ENCODE data around the gene HDC.

- TF ChIP-seq POLR2A (IDR thresholded peaks at IDR 0.05; ENCODE audit: low read length) = no peak
- no peak for TF ChIP-seq GATA1 (IDR thresholded peaks at IDR 0.05; ENCODE audit: low read depth, low read length)
These were observed 13.0 kb upstream of the HDC start for GRCh38 chr15:50278496-50278895.

All from erythroblast (primary cell).